Activated CD4-positive, CD25-positive, alpha-beta regulatory T cell treated with anti-CD3 and anti-CD28 coated beads, Interleukin-2, amount 50 U/mL, for 24 hours (primary cell): ENCODE measurements around the gene ALDOA.
A peak's percentile ranks its signal among the peaks of the same experiment; 100 is the strongest.

ENCODE experiments used
- ATAC-seq, 2 donors: fragments of 150-1000 bp; cut with Tn5 transposase; one replicate each; pipeline ENCODE4 v1.10.0; 2021; ENCODE audit warnings: mild to moderate bottlenecking in 1 of 2, moderate library complexity in 1 of 2

Gene ALDOA

GRCh38 chr16:30069611-30070462 is 4.3 kb downstream of the ALDOA start:
- ATAC-seq: no peak

GRCh38 chr16:30070490-30070889 is 4.9 kb downstream of the ALDOA start:
- no peak for ATAC-seq

- peak; percentile 92 to 95 for ATAC-seq
These were observed 10.1 kb downstream of the ALDOA start, which contains the start of gene PPP4C for GRCh38 chr16:30075503-30076275. Gene PPP4C (plus strand): TSS chr16:30075994. CDS start chr16:30076378, 384 bp downstream.

- peak; percentile 19 to 44 for ATAC-seq
These were observed 10.8 kb downstream of the ALDOA start for GRCh38 chr16:30076276-30076791.

GRCh38 chr16:30077656-30078055 is 12.1 kb downstream of the ALDOA start:
- ATAC-seq: no peak

GRCh38 chr16:30078744-30079143 is 13.2 kb downstream of the ALDOA start:
- no peak for ATAC-seq

GRCh38 chr16:30079480-30079879 is 13.9 kb downstream of the ALDOA start:
- no peak for ATAC-seq

GRCh38 chr16:30082545-30083090 is 17.1 kb downstream of the ALDOA start:
- no peak for ATAC-seq

- no peak for ATAC-seq
These were observed 17.9 kb downstream of the ALDOA start for GRCh38 chr16:30083216-30084055.

GRCh38 chr16:30084096-30084815 is 18.7 kb downstream of the ALDOA start:
- no peak for ATAC-seq

- no peak for ATAC-seq
These were observed 19.2 kb downstream of the ALDOA start for GRCh38 chr16:30084816-30085159.

GRCh38 chr16:30085247-30085646 is 19.7 kb downstream of the ALDOA start:
- ATAC-seq: no peak

- ATAC-seq: no peak
These were observed 20.3 kb downstream of the ALDOA start for GRCh38 chr16:30085820-30086219.

GRCh38 chr16:30086291-30087140 is 21.0 kb downstream of the ALDOA start:
- no peak for ATAC-seq

GRCh38 chr16:30087181-30087898 is 21.8 kb downstream of the ALDOA start:
- ATAC-seq: no peak

- ATAC-seq: no peak
These were observed 22.8 kb downstream of the ALDOA start for GRCh38 chr16:30088237-30088831.

GRCh38 chr16:30088832-30089624 is 23.5 kb downstream of the ALDOA start:
- ATAC-seq: no peak

GRCh38 chr16:30090610-30091331 is 25.2 kb downstream of the ALDOA start:
- no peak for ATAC-seq
